ENCODE results near the gene PPP1R2B. TPM values are rescaled to one million over a fixed set of nuclear protein-coding genes. Genes with fewer than 3 reads are reported as not detected.

The PPP1R2B gene
- total RNA-seq, 1 donor from 2014 or later, result not detected

DNA sequence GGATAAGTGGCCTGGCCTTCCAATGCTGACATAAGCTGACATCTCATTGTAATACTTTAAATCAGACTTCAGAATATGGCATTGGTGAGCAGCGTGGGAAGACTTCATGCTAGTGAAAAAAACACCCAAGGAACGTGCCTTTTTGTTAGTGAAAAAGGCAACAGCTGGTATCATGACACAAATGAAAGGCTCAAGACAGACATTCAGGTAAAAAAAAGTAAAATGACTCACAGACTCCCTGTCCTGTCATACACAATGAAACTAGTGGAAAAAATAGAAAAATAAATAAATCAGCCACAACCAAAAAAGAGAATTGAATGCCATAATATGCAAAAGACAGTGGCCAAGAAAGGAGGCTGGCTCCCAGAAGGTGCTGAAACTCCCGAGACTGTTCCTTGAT lies 24.4 kb upstream of the PPP1R2B start:
- H3K9me3 Mint-ChIP-seq, result peaks cover 3% of the 10 kb centered on the region
- peaks cover 20% of the 10 kb centered on the region for H3K27me3 Mint-ChIP-seq (ENCODE audit: low read depth)
- no peak for DNase-seq (ENCODE audit: low read depth, low spot score)
- no peak overlapping the region for H3K27ac Mint-ChIP-seq (ENCODE audit: unreplicated experiment)
- no peaks in the 10 kb centered on the region for H3K4me1 Mint-ChIP-seq
- no peak for TF ChIP-seq CTCF (conservative IDR thresholded peaks at IDR 0.05)
- no peaks in the 10 kb centered on the region for H3K36me3 Mint-ChIP-seq (ENCODE audit: low read depth)
- H3K4me3 Mint-ChIP-seq, result no peak overlapping the region

GRCh38 chr5:156826150-156826549 lies 23.9 kb upstream of the PPP1R2B start:
- no peak for TF ChIP-seq CTCF (conservative IDR thresholded peaks at IDR 0.05)
- no peaks in the 10 kb centered on the region for H3K4me1 Mint-ChIP-seq
- no peak overlapping the region for H3K4me3 Mint-ChIP-seq
- DNase-seq (ENCODE audit: low read depth, low spot score), result no peak
- H3K27ac Mint-ChIP-seq (ENCODE audit: unreplicated experiment), result no peak overlapping the region
- H3K9me3 Mint-ChIP-seq, result peaks cover 3% of the 10 kb centered on the region
- H3K36me3 Mint-ChIP-seq (ENCODE audit: low read depth), result no peaks in the 10 kb centered on the region
- H3K27me3 Mint-ChIP-seq (ENCODE audit: low read depth), result peaks cover 20% of the 10 kb centered on the region

DNA sequence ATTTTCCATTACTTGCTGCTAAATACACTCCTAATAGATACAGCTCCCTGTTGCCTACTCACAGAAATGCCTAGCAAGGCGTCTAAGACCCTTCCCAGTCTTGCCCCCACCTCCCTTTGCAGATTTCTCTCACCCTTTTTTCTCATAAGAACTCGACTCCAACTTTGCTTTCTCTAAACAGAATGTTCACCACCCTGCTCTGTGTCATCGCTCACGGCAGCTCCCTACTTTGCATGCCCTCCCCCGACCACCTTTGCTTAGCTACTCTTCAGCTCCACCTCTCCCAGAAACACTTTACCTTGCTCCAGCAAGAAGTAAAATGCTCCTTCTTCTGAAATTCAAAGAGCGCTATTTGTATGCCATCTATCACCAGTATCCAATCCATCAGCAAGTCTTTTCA lies 15.2 kb upstream of the PPP1R2B start:
- no peak for DNase-seq (ENCODE audit: low read depth, low spot score)
- Mint-ChIP-seq H3K36me3 (ENCODE audit: low read depth) (no peaks in the 10 kb centered on the region), H3K4me1 (no peaks in the 10 kb centered on the region), H3K27ac (ENCODE audit: unreplicated experiment) (no peak overlapping the region), H3K9me3 (no peaks in the 10 kb centered on the region), H3K27me3 (ENCODE audit: low read depth) (peaks cover 5% of the 10 kb centered on the region), H3K4me3 (no peak overlapping the region)
- no peak for TF ChIP-seq CTCF (conservative IDR thresholded peaks at IDR 0.05)

- H3K27me3 Mint-ChIP-seq (ENCODE audit: low read depth), result peaks cover 3% of the 10 kb centered on the region
- H3K9me3 Mint-ChIP-seq, result no peaks in the 10 kb centered on the region
- peak; percentile 29 for TF ChIP-seq CTCF (conservative IDR thresholded peaks at IDR 0.05)
- no peak overlapping the region for H3K27ac Mint-ChIP-seq (ENCODE audit: unreplicated experiment)
- H3K4me3 Mint-ChIP-seq, result no peak overlapping the region
- no peaks in the 10 kb centered on the region for H3K36me3 Mint-ChIP-seq (ENCODE audit: low read depth)
- no peaks in the 10 kb centered on the region for H3K4me1 Mint-ChIP-seq
- no peak for DNase-seq (ENCODE audit: low read depth, low spot score)
Measured at GRCh38 chr5:156835905-156836304, 14.2 kb upstream of the PPP1R2B start.

- H3K4me3 Mint-ChIP-seq, result no peak overlapping the region
Measured at GRCh38 chr5:156836846-156837245, 13.2 kb upstream of the PPP1R2B start.

More at GRCh38 chr5:156836846-156837245, 13.2 kb upstream of the PPP1R2B start:
- Mint-ChIP-seq H3K4me1 (no peaks in the 10 kb centered on the region), H3K27me3 (ENCODE audit: low read depth) (peaks cover under 1% of the 10 kb centered on the region), H3K9me3 (no peaks in the 10 kb centered on the region), H3K27ac (ENCODE audit: unreplicated experiment) (no peak overlapping the region), H3K36me3 (ENCODE audit: low read depth) (no peaks in the 10 kb centered on the region)
- no peak for TF ChIP-seq CTCF (conservative IDR thresholded peaks at IDR 0.05)
- DNase-seq (ENCODE audit: low read depth, low spot score), result no peak
